Raji (cell line): Measurements from ENCODE around the gene GAL3ST3.

Experiments
- POLR2A ChIP-seq: IDR thresholded peaks from 2 replicates; pipeline ENCODE4 v1.6.1; 2011; ENCODE audit warnings: low read depth, low read length, control low read depth; ENCODE audit not compliant: insufficient read depth

Gene GAL3ST3

GRCh38 chr11:66070604-66071380 lies 21.8 kb upstream of the GAL3ST3 start:
- TF ChIP-seq POLR2A = no peak

- TF ChIP-seq POLR2A = peak; percentile 64
Observed at GRCh38 chr11:66069715-66070603, 21.0 kb upstream of the GAL3ST3 start, which contains the start of gene PACS1. PACS1 (plus strand) TSS chr11:66070272; CDS start chr11:66070487, 215 bp downstream.

DNA sequence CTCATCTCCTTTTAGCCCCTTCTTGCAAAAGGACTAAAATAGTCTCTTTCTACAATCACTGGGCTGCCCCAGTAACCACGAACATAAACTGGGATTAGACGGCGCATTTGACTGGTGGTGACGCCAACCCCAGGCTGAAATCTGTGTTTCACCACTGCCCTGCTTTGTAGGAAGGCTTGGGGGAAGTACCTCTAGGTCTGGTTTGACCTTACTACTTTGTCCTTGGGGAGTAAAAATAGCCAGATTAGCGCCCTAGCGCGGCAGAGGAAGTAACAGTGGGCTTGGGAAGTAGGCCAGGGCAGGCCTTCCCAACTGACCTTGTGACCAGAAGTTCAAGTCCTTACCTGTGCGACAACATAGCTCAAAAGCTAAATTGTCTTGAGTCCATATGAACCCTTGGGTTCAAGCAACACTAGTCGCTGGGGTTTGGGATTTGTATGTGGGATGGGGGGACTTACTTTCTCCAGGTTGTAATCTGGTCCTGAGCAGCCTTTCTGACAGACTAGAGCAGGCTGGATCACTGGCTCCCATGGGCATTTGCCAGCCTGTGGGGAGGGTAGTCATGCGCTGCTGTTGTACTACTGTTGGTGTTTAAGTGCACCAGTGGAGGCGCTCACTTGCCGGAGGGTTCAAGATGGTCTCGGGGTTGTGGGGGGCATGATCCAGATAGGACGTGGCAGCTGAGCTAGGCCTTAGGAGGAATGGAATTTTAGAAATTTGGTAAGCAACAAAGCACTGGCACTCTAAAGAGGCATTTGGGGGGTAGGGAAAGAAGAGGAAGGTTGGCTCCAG lies 20.2 kb upstream of the GAL3ST3 start:
- TF ChIP-seq POLR2A = no peak

- TF ChIP-seq POLR2A = no peak
Observed at GRCh38 chr11:66068154-66068821, 19.3 kb upstream of the GAL3ST3 start.

DNA sequence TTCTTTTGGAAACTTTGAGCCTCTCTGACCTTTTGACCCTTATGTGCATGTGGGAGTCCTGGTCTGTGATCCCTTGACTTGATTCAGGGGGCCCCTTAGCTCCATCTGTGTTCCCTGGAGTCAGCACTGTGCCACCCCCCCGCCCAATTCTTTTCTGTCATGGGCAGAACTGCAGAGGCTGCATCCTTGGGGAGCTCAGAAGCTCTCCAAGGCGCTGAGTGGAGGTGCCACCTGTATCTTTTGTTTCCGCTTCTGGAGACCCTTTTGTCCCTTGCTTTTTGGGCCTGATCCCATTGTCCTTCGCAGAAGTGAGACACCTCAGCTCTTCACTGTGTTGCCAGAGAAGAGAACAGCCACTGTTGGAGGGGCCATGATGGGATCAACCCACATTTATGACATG lies 18.7 kb upstream of the GAL3ST3 start:
- TF ChIP-seq POLR2A = no peak

GRCh38 chr11:66066751-66067150 lies 17.8 kb upstream of the GAL3ST3 start:
- TF ChIP-seq POLR2A = no peak

DNA sequence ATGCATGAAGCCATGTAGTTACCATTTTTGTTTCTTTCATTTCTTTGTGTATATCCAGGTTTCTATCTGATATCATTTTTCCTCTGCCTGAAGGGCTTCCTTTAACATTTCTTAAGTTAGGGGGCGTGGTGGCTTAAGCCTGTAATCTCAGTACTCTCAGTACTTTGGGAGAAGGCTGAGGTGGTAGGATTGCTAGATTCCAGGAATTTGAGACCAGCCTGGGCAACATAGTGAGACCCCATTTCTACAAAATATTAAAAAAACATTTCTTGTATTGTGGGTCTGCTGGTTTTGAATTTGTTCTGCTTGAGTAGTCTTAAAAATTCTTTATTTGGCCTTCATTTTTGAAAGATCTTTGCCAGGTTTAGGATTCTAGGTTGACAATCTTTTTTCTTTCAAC lies 15.6 kb upstream of the GAL3ST3 start:
- TF ChIP-seq POLR2A = no peak

DNA sequence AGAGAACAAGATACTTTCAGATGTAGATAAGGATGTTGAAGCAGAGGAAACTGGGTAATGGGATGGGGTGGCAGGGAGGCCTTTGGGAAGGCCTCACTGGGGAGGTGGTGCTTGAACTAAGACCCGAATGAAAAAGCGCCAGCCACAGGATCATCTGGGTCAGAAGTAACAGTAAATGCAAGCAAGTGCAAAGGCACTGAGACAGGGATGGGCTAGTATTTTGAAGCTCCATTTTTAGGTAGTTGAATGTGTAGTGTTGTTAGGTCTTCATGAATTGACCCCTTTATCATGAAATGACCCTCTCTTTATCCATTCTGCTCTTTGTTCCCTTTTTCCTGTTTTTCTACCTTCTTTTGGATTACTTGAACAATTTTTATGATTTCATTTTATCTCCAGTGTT lies 14.9 kb upstream of the GAL3ST3 start:
- no peak for TF ChIP-seq POLR2A

DNA sequence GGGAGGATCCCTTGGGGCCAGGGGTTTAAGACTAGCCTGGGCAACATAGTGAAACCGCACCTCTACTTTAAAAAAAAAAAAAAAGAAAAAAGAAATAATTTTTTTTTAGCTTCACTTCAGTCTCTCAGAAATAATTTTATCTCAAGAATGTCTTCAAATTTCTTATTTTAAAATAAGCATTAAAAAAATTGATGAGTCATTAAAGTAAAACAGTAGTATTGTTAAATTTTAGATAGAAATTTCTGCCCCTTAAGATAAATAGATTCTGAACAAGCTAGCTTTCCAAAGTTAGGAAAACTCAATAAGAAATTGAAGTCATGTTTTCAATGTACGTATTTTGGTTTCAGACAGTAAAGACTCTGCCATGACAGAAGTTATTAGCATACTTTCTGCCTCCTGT lies 13.4 kb upstream of the GAL3ST3 start:
- TF ChIP-seq POLR2A = no peak

DNA sequence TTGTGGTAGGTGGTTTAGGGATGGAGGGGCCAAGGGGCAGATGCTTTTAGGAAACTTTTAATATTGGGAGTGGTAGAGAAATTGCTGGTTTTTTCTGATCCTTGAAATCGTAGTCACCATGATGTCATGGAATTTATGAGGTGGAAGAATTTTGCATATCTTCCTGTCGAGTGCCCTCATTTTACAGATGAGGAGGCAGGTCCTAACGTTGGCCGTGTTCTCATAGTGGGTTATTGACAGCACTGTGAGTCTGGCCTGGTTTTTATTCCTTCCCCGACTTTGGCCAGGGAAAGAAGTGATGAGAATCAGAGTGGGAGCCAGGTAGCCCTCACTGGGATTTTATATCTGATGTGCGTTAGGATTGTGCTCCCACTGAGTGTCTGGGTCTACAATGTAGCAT lies 12.3 kb upstream of the GAL3ST3 start:
- TF ChIP-seq POLR2A = no peak

DNA sequence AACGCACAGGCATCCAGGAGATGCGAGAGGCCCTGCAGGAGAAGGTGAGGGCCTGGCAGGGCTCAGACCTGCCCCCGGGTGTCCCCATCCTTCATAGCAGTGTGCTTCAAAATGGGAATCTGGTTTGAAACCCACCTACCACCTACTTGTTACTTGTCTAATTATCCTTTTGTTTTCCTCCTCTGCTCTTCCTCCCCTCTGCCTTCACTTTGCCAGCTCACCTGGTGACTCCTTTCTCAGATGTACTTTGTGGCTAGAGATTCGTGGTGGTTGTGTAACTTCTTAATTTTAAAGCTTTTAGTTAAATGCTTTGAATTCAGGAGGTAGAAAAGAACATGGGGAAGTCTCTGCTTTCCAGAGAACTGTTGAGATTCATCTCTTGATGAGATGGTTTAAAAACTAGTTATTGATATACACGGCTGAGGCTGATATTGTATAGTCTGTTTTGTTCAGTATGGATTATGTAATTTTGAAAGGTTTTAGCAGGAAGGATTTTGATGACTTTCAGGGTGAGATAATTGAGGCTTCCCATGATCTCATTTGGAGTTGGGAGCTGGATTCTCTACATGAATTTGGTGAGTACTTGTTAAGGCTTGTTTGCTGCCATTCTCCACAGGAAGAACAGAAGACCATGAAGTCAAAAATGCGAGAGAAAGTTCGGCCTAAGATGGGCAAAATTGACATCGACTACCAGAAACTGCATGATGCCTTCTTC lies 11.2 kb upstream of the GAL3ST3 start:
- no peak for TF ChIP-seq POLR2A

DNA sequence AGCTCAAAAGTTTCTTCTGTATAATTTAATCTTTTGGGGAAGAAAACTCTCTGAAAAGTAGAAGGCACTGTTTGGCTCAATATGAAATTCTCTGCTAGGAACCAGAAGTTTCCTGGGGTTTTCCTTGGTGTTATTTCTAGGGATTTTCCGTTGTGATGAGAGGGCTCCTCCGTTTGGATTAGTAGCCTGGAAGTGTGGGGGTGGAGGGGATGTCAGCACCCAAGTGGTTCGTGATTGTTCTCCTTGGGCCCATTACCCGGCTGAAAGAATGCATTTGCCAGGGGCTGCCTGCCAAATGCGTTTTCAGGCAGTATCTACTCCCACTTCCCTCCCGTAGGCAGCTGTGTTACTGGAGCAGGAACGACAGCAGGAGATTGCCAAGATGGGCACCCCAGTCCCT lies 7.5 kb upstream of the GAL3ST3 start:
- no peak for TF ChIP-seq POLR2A

GRCh38 chr11:66055021-66055420 lies 6.1 kb upstream of the GAL3ST3 start:
- TF ChIP-seq POLR2A = no peak

GRCh38 chr11:66052664-66052982 lies 3.7 kb upstream of the GAL3ST3 start:
- no peak for TF ChIP-seq POLR2A
